ENCODE data around the gene CLDN7.

- TF ChIP-seq, protein P1, sequence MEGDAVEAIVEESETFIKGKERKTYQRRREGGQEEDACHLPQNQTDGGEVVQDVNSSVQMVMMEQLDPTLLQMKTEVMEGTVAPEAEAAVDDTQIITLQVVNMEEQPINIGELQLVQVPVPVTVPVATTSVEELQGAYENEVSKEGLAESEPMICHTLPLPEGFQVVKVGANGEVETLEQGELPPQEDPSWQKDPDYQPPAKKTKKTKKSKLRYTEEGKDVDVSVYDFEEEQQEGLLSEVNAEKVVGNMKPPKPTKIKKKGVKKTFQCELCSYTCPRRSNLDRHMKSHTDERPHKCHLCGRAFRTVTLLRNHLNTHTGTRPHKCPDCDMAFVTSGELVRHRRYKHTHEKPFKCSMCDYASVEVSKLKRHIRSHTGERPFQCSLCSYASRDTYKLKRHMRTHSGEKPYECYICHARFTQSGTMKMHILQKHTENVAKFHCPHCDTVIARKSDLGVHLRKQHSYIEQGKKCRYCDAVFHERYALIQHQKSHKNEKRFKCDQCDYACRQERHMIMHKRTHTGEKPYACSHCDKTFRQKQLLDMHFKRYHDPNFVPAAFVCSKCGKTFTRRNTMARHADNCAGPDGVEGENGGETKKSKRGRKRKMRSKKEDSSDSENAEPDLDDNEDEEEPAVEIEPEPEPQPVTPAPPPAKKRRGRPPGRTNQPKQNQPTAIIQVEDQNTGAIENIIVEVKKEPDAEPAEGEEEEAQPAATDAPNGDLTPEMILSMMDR (IDR thresholded peaks at IDR 0.05; ENCODE audit: low read depth, low read length), result no peak
- TF ChIP-seq EZH2phosphoT487 (IDR thresholded peaks at IDR 0.05; ENCODE audit: low read depth), result no peak
Observed at GRCh38 chr17:7308625-7309433, 46.6 kb upstream of the CLDN7 start.
